T-helper 2 cell treated with Interferon-gamma antibody and Interleukin-4, amounts not matched to agents 5 μg/mL and 100 μg/mL, for 36 hours (primary cell): ENCODE data around the gene INSR.
A peak's percentile ranks its signal among the peaks of the same experiment; 100 is the strongest.

Experiments
- DNase-seq: peaks from one replicate; pipeline ENCODE4 v3.0.0; 2021; ENCODE audit warnings: low spot score
- H3K27ac Mint-ChIP-seq: one replicate; pipeline ENCODE4 v1.8.0; 2021; ENCODE audit warnings: mild to moderate bottlenecking, mixed read lengths
- H3K27me3 Mint-ChIP-seq: one replicate; pipeline ENCODE4 v1.8.0; 2021; ENCODE audit warnings: low read depth, mixed read lengths
- H3K36me3 Mint-ChIP-seq: one replicate; pipeline ENCODE4 v1.8.0; 2021; ENCODE audit warnings: low read depth, mixed read lengths
- H3K4me1 Mint-ChIP-seq: one replicate; pipeline ENCODE4 v1.8.0; 2021; ENCODE audit warnings: low read depth, mixed read lengths
- H3K4me3 Mint-ChIP-seq: one replicate; pipeline ENCODE4 v1.8.0; 2022; ENCODE audit warnings: mild to moderate bottlenecking, moderate library complexity, mixed read lengths
- H3K9me3 Mint-ChIP-seq: one replicate; pipeline ENCODE4 v1.8.0; 2021; ENCODE audit warnings: mixed read lengths

The INSR gene

GRCh38 chr19:7293762-7294557 lies at the start of gene INSR:
Gene INSR, minus strand, starts transcription at chr19:7294414. Its CDS starts 523 bp downstream, at chr19:7293891.
- H3K4me3 Mint-ChIP-seq, result peak within 1 kb of the TSS; percentile 71
- no peak within 1 kb of the TSS for H3K27ac Mint-ChIP-seq
- H3K9me3 Mint-ChIP-seq, result no peaks in the 10 kb centered on the region
- H3K4me1 Mint-ChIP-seq, result peaks cover 5% of the 10 kb centered on the region
- H3K27me3 Mint-ChIP-seq, result peaks cover 42% of the 10 kb centered on the region
- no peaks in the 10 kb centered on the region for H3K36me3 Mint-ChIP-seq
- DNase-seq, result peak; percentile 60

- Mint-ChIP-seq H3K36me3 (no peaks in the 10 kb centered on the region), H3K4me3 (no peak overlapping the region), H3K9me3 (no peaks in the 10 kb centered on the region), H3K27me3 (no peaks in the 10 kb centered on the region), H3K27ac (no peak overlapping the region), H3K4me1 (peaks cover 57% of the 10 kb centered on the region)
- no peak for DNase-seq
Measured at GRCh38 chr19:7342143-7342542, 47.9 kb upstream of the INSR start.

- peaks cover 56% of the 10 kb centered on the region for H3K4me1 Mint-ChIP-seq
- no peaks in the 10 kb centered on the region for H3K9me3 Mint-ChIP-seq
- H3K27ac Mint-ChIP-seq, result peak overlapping the region; percentile 38
- H3K36me3 Mint-ChIP-seq, result no peaks in the 10 kb centered on the region
- no peaks in the 10 kb centered on the region for H3K27me3 Mint-ChIP-seq
- DNase-seq, result peak; percentile 57
- peak overlapping the region; percentile 42 for H3K4me3 Mint-ChIP-seq
Measured at GRCh38 chr19:7340959-7341837, 47.0 kb upstream of the INSR start.

- peak overlapping the region; percentile 52 for H3K4me3 Mint-ChIP-seq
- H3K4me1 Mint-ChIP-seq, result peaks cover 36% of the 10 kb centered on the region
- no peaks in the 10 kb centered on the region for H3K9me3 Mint-ChIP-seq
- peaks cover 2% of the 10 kb centered on the region for H3K36me3 Mint-ChIP-seq
- DNase-seq, result peak; percentile 37
- peaks cover 3% of the 10 kb centered on the region for H3K27me3 Mint-ChIP-seq
- peak overlapping the region; percentile 38 for H3K27ac Mint-ChIP-seq
Measured at GRCh38 chr19:7337380-7338194, 43.4 kb upstream of the INSR start.

GRCh38 chr19:7336321-7336973 lies 42.2 kb upstream of the INSR start:
- DNase-seq, result no peak
- H3K4me3 Mint-ChIP-seq, result no peak overlapping the region
- no peak overlapping the region for H3K27ac Mint-ChIP-seq
- H3K27me3 Mint-ChIP-seq, result peaks cover 3% of the 10 kb centered on the region
- H3K4me1 Mint-ChIP-seq, result peaks cover 36% of the 10 kb centered on the region
- peaks cover 2% of the 10 kb centered on the region for H3K36me3 Mint-ChIP-seq
- H3K9me3 Mint-ChIP-seq, result no peaks in the 10 kb centered on the region

- no peak overlapping the region for H3K4me3 Mint-ChIP-seq
- H3K27me3 Mint-ChIP-seq, result peaks cover 4% of the 10 kb centered on the region
- no peak overlapping the region for H3K27ac Mint-ChIP-seq
- peaks cover 19% of the 10 kb centered on the region for H3K4me1 Mint-ChIP-seq
- H3K36me3 Mint-ChIP-seq, result peaks cover 2% of the 10 kb centered on the region
- no peaks in the 10 kb centered on the region for H3K9me3 Mint-ChIP-seq
- DNase-seq, result no peak
Measured at GRCh38 chr19:7333198-7334118, 39.2 kb upstream of the INSR start.

GRCh38 chr19:7331446-7331845 lies 37.2 kb upstream of the INSR start:
- DNase-seq, result no peak
- Mint-ChIP-seq H3K27ac (no peak overlapping the region), H3K9me3 (no peaks in the 10 kb centered on the region), H3K4me3 (no peak overlapping the region), H3K36me3 (peaks cover 2% of the 10 kb centered on the region), H3K27me3 (peaks cover 4% of the 10 kb centered on the region), H3K4me1 (no peaks in the 10 kb centered on the region)

- Mint-ChIP-seq H3K27ac (no peak overlapping the region), H3K4me1 (no peaks in the 10 kb centered on the region), H3K27me3 (peaks cover 2% of the 10 kb centered on the region), H3K4me3 (no peak overlapping the region), H3K36me3 (no peaks in the 10 kb centered on the region), H3K9me3 (no peaks in the 10 kb centered on the region)
- DNase-seq, result no peak
Measured at GRCh38 chr19:7328647-7329046, 34.4 kb upstream of the INSR start.

- no peaks in the 10 kb centered on the region for H3K9me3 Mint-ChIP-seq
- DNase-seq, result no peak
- peaks cover 2% of the 10 kb centered on the region for H3K27me3 Mint-ChIP-seq
- no peaks in the 10 kb centered on the region for H3K36me3 Mint-ChIP-seq
- no peak overlapping the region for H3K4me3 Mint-ChIP-seq
- H3K4me1 Mint-ChIP-seq, result no peaks in the 10 kb centered on the region
- no peak overlapping the region for H3K27ac Mint-ChIP-seq
Measured at GRCh38 chr19:7327802-7328201, 33.6 kb upstream of the INSR start.

- H3K36me3 Mint-ChIP-seq, result no peaks in the 10 kb centered on the region
- no peak for DNase-seq
- H3K27ac Mint-ChIP-seq, result no peak overlapping the region
- H3K4me3 Mint-ChIP-seq, result no peak overlapping the region
- H3K27me3 Mint-ChIP-seq, result peaks cover 2% of the 10 kb centered on the region
- no peaks in the 10 kb centered on the region for H3K9me3 Mint-ChIP-seq
- H3K4me1 Mint-ChIP-seq, result no peaks in the 10 kb centered on the region
Measured at GRCh38 chr19:7326105-7326877, 32.1 kb upstream of the INSR start.

GRCh38 chr19:7318176-7318575 lies 24.0 kb upstream of the INSR start:
- Mint-ChIP-seq H3K9me3 (peaks cover 6% of the 10 kb centered on the region), H3K4me3 (no peak overlapping the region)

GRCh38 chr19:7312816-7313215 lies 18.6 kb upstream of the INSR start:
- H3K36me3 Mint-ChIP-seq, result no peaks in the 10 kb centered on the region
- no peak overlapping the region for H3K4me3 Mint-ChIP-seq
- no peaks in the 10 kb centered on the region for H3K27me3 Mint-ChIP-seq
- H3K27ac Mint-ChIP-seq, result no peak overlapping the region
- no peaks in the 10 kb centered on the region for H3K4me1 Mint-ChIP-seq
- H3K9me3 Mint-ChIP-seq, result no peaks in the 10 kb centered on the region
- DNase-seq, result no peak

More at GRCh38 chr19:7318176-7318575, 24.0 kb upstream of the INSR start:
- Mint-ChIP-seq H3K27ac (no peak overlapping the region), H3K27me3 (no peaks in the 10 kb centered on the region), H3K36me3 (no peaks in the 10 kb centered on the region), H3K4me1 (no peaks in the 10 kb centered on the region)
- no peak for DNase-seq
